H1 (cell line): ENCODE measurements around the gene SRPRB. TPM values are rescaled to one million over a fixed set of nuclear protein-coding genes. Genes with fewer than 3 reads are reported as not detected.

Experiments
- CTCF ChIA-PET: fragments of 300-600 bp; sonication (Branson Sonifier 250); formaldehyde crosslinking; loops from one replicate; lab custom pipeline; 2021; ENCODE audit not compliant: partially characterized antibody; lab: Charles Lee
- POLR2A ChIA-PET: fragments of 300-600 bp; sonication (Branson Sonifier 250); formaldehyde crosslinking; loops from one replicate; lab custom pipeline; 2021; ENCODE audit warnings: inconsistent platforms; ENCODE audit not compliant: partially characterized antibody; lab: Charles Lee
- DNase-seq, 2 experiments: peaks; one replicate each; pipeline versions ENCODE4 v3.0.0 to v3.0.0-alpha.2; 2010 to 2022; ENCODE audit warnings: low spot score in 2 of 2, low read depth in 1 of 2, mixed read lengths in 1 of 2
- FAIRE-seq: peaks from 2 replicates; lab custom pipeline; 2011; peaks lifted over from hg19 to GRCh38; lab: Jason Lieb, UNC
- H2AFZ ChIP-seq: 2 replicates; pipeline ENCODE4 v1.8.1; 2012; ENCODE audit warnings: low read length, inconsistent platforms
- H2AK5ac ChIP-seq: 2 replicates; pipeline ENCODE4 v1.6.1; 2013; ENCODE audit warnings: low read depth, low read length
- H2BK120ac ChIP-seq: replicated peaks from 2 replicates; pipeline ENCODE3; 2013; ENCODE audit warnings: low read depth, low read length, inconsistent platforms
- H2BK12ac ChIP-seq: 2 replicates; pipeline ENCODE4 v1.6.1; 2013; ENCODE audit warnings: low read depth, low read length
- H2BK15ac ChIP-seq: 2 replicates; pipeline ENCODE4 v1.6.1; 2013; ENCODE audit warnings: low read length
- H2BK20ac ChIP-seq: 2 replicates; pipeline ENCODE4 v1.6.1; 2013; ENCODE audit warnings: low read length
- H2BK5ac ChIP-seq: 2 replicates; pipeline ENCODE4 v1.6.1; 2013; ENCODE audit warnings: low read depth, low read length
- H3K14ac ChIP-seq: 2 replicates; pipeline ENCODE4 v1.6.1; 2013; ENCODE audit warnings: inconsistent platforms; ENCODE audit not compliant: insufficient read length
- H3K18ac ChIP-seq: 2 replicates; pipeline ENCODE4 v1.6.1; 2013; ENCODE audit warnings: low read length; ENCODE audit errors: extremely low read depth
- H3K23ac ChIP-seq: 2 replicates; pipeline ENCODE4 v1.6.1; 2013; ENCODE audit warnings: inconsistent platforms; ENCODE audit not compliant: insufficient read length
- H3K23me2 ChIP-seq: 2 replicates; pipeline ENCODE4 v1.6.1; 2013; ENCODE audit warnings: low read depth, low read length
- H3K27ac ChIP-seq: 2 replicates; pipeline ENCODE4 v1.6.1; 2011; ENCODE audit warnings: low read depth, low read length, inconsistent platforms
- H3K27me3 ChIP-seq, 4 experiments: replicated peaks in 1 of 4; 1 replicate in 1 of 4; 2 replicates in 3 of 4; pipeline versions ENCODE4 v1.6.1 to v1.8.1; 2011 to 2013; ENCODE audit warnings: low read length in 3 of 4, mild to moderate bottlenecking in 3 of 4, inconsistent platforms in 2 of 4, mixed read lengths in 2 of 4, moderate library complexity in 1 of 4; ENCODE audit not compliant: control insufficient read depth in 3 of 4, insufficient read depth in 3 of 4; ENCODE audit errors: extremely low read depth in 1 of 4
- H3K36me3 ChIP-seq, 4 experiments: 2 replicates each; pipeline versions ENCODE4 v1.6.1 to v1.8.1; 2011 to 2013; ENCODE audit warnings: mild to moderate bottlenecking in 4 of 4, low read length in 3 of 4, moderate library complexity in 2 of 4, control low read depth in 1 of 4, inconsistent platforms in 1 of 4; ENCODE audit not compliant: insufficient read depth in 4 of 4, control insufficient read depth in 2 of 4
- H3K4ac ChIP-seq: replicated peaks from 2 replicates; pipeline ENCODE3; 2013; ENCODE audit warnings: low read length, low read depth, mixed read lengths, inconsistent platforms; ENCODE audit not compliant: insufficient read length
- H3K4me1 ChIP-seq, 4 experiments: replicated peaks in 1 of 4; 1 replicate in 1 of 4; 2 replicates in 3 of 4; pipeline versions ENCODE4 v1.6.1 to v1.8.1; 2011 to 2013; ENCODE audit warnings: low read length in 3 of 4, inconsistent platforms in 2 of 4, mixed read lengths in 1 of 4; ENCODE audit not compliant: insufficient read depth in 4 of 4, control insufficient read depth in 3 of 4
- H3K4me2 ChIP-seq, 2 experiments: 2 replicates each; pipeline versions ENCODE4 v1.6.1 to v1.8.1; 2011 to 2013; ENCODE audit warnings: low read depth in 2 of 2, low read length in 2 of 2, control low read depth in 1 of 2, inconsistent platforms in 1 of 2, mild to moderate bottlenecking in 1 of 2; ENCODE audit not compliant: insufficient read depth in 1 of 2
- H3K4me3 ChIP-seq, 4 experiments: fragments of 200-600, 300-600 bp in 1 of 4; sonication (generic), shearing (Covaris generic), sonication (Bioruptor Twin) in 1 of 4; 2 replicates each; pipeline versions ENCODE4 v1.5.1 to v1.8.1; 2011 to 2016; ENCODE audit warnings: low read length in 4 of 4, low read depth in 3 of 4, control low read depth in 2 of 4, inconsistent platforms in 2 of 4, mild to moderate bottlenecking in 2 of 4, mixed read lengths in 1 of 4, moderate library complexity in 1 of 4; ENCODE audit not compliant: insufficient read depth in 2 of 4; ENCODE audit errors: extremely low read depth in 1 of 4
- H3K56ac ChIP-seq: replicated peaks from 2 replicates; pipeline ENCODE3; 2013; ENCODE audit warnings: low read depth, mild to moderate bottlenecking, mixed read lengths, low read length, inconsistent platforms; ENCODE audit not compliant: insufficient read length
- H3K79me1 ChIP-seq: 2 replicates; pipeline ENCODE4 v1.6.1; 2013; ENCODE audit warnings: low read depth, low read length, control low read depth
- H3K79me2 ChIP-seq, 2 experiments: 2 replicates each; pipeline versions ENCODE4 v1.6.1 to v1.8.1; 2012 to 2013; ENCODE audit warnings: low read length in 2 of 2, mild to moderate bottlenecking in 2 of 2, inconsistent platforms in 1 of 2; ENCODE audit not compliant: insufficient read depth in 2 of 2, control insufficient read depth in 1 of 2
- H3K9ac ChIP-seq, 4 experiments: replicated peaks in 1 of 4; 1 replicate in 1 of 4; 2 replicates in 3 of 4; pipeline versions ENCODE4 v1.6.1 to v1.8.1; 2011 to 2013; ENCODE audit warnings: low read depth in 3 of 4, low read length in 3 of 4, control low read depth in 2 of 4, mild to moderate bottlenecking in 2 of 4, moderate library complexity in 2 of 4, inconsistent platforms in 1 of 4; ENCODE audit errors: extremely low read depth in 1 of 4
- H3K9me3 ChIP-seq, 2 experiments: 2 replicates each; pipeline versions ENCODE4 v1.6.1 to v1.8.1; 2012 to 2013; ENCODE audit warnings: mild to moderate bottlenecking in 2 of 2, moderate library complexity in 2 of 2, control low read depth in 1 of 2, inconsistent platforms in 1 of 2, low read depth in 1 of 2, low read length in 1 of 2, mixed read lengths in 1 of 2; ENCODE audit not compliant: insufficient read depth in 2 of 2
- H4K20me1 ChIP-seq, 2 experiments: replicated peaks in 1 of 2; 2 replicates each; pipeline versions ENCODE3 to v1.8.1; 2011 to 2013; ENCODE audit warnings: inconsistent platforms in 2 of 2, low read length in 2 of 2, mild to moderate bottlenecking in 1 of 2; ENCODE audit not compliant: insufficient read depth in 2 of 2, control insufficient read depth in 1 of 2
- H4K5ac ChIP-seq: 2 replicates; pipeline ENCODE4 v1.6.1; 2013; ENCODE audit warnings: low read length, low read depth, mixed read lengths, inconsistent platforms; ENCODE audit not compliant: insufficient read length
- H4K8ac ChIP-seq: 2 replicates; pipeline ENCODE4 v1.8.0; 2013; ENCODE audit warnings: mild to moderate bottlenecking, moderate library complexity, low read length, inconsistent platforms; ENCODE audit not compliant: insufficient read depth; ENCODE audit errors: extremely low read depth
- H4K91ac ChIP-seq: replicated peaks from 2 replicates; pipeline ENCODE3; 2013; ENCODE audit warnings: low read length, mixed read lengths, inconsistent platforms; ENCODE audit not compliant: insufficient read length
- CTCF ChIP-seq, 3 experiments: IDR thresholded peaks; 1 replicate in 2 of 3; 2 replicates in 1 of 3; pipeline versions ENCODE4 v1.5.1 to v1.6.1; 2011; ENCODE audit warnings: low read length in 3 of 3, mild to moderate bottlenecking in 3 of 3, inconsistent platforms in 2 of 3, low read depth in 1 of 3, moderate library complexity in 1 of 3; ENCODE audit not compliant: insufficient read depth in 1 of 3; ENCODE audit errors: control extremely low read depth in 1 of 3
- EZH2 ChIP-seq: fragments of 200-600 bp; sonication (generic); IDR thresholded peaks from 2 replicates; pipeline ENCODE4 v1.7.1; 2012; ENCODE audit warnings: low read depth, mild to moderate bottlenecking, moderate library complexity, low read length, inconsistent platforms; ENCODE audit not compliant: severe bottlenecking
- RAD21 ChIP-seq, 2 experiments: IDR thresholded peaks in 1 of 2; conservative IDR thresholded peaks in 1 of 2; 2 replicates each; pipeline ENCODE4 v1.6.1; 2011; ENCODE audit warnings: low read depth in 2 of 2, low read length in 2 of 2, improper control_type of control experiment in 1 of 2, inconsistent platforms in 1 of 2, mild to moderate bottlenecking in 1 of 2, moderate library complexity in 1 of 2
- YY1 ChIP-seq: IDR thresholded peaks from 2 replicates; pipeline ENCODE4 v1.6.1; 2011; ENCODE audit warnings: low read depth, mild to moderate bottlenecking, low read length
- WGBS, 2 experiments: shearing (Covaris generic) in 1 of 2; methylation state at CpG; one replicate each; pipeline versions ENCODE4 v1.1.6 to v1.1.7; 2013 to 2015; ENCODE audit warnings: low lambda C conversion rate in 2 of 2, mixed read lengths in 2 of 2, inconsistent platforms in 1 of 2, low coverage in 1 of 2, missing lambda C conversion rate in 1 of 2; ENCODE audit not compliant: insufficient replicate concordance in 2 of 2, insufficient coverage in 1 of 2, insufficient read length in 1 of 2; ENCODE audit errors: extremely low coverage in 1 of 2, missing lambda C conversion rate in 1 of 2; 5-methylcytosine and 5-hydroxymethylcytosine counted together
- polyA plus RNA-seq, 7 experiments: library from polyadenylated mRNA; depleted of rRNA in 3 of 7; stranded (reverse) in 5 of 7; unstranded in 2 of 7; fragments of >200 nt in 5 of 7; fragments of 200-250 nt in 2 of 7; gene quantifications; 1 replicate in 5 of 7; 2 replicates in 1 of 7; 4 replicates in 1 of 7; pipeline versions ENCODE4 v1.2.1 to v1.2.3, GENCODE V29; 2011 to 2013; ENCODE audit warnings: missing spikeins in 2 of 7, mixed read lengths in 2 of 7
- total RNA-seq: library from RNA; stranded (reverse); fragmentation: NEBNext Ultra II Directional; extraction: Animal tissue kit (Norgen Biotek cat#: 25700); gene quantifications from 2 replicates; pipeline ENCODE4 v1.2.1, GENCODE V29; 2021

The SRPRB gene
- total and polyA plus RNA-seq, 2 of the 8 experiments (the other 6 are each of a cell fraction or from before 2014, with no cell fraction given), result 15.9 to 49.8 TPM

- Histone ChIP-seq H4K5ac (no peak overlapping the region), H2BK20ac (no peak overlapping the region), H3K79me2 (no peaks in the 10 kb centered on the region), H3K27ac (no peak overlapping the region), H3K23ac (no peak overlapping the region), H3K56ac (no peak overlapping the region), H2BK15ac (no peak overlapping the region), H3K36me3 (no peaks in the 10 kb centered on the region; a peak in 1 of 8 replicates), H4K20me1 (no peaks in the 10 kb centered on the region), H3K18ac (no peak overlapping the region), H2BK12ac (no peak overlapping the region), H3K4me3 (no peak overlapping the region), H4K91ac (no peak overlapping the region), H2AK5ac (no peak overlapping the region), H3K4me2 (no peak overlapping the region), H3K9ac (no peak overlapping the region), H3K4me1 (no peaks in the 10 kb centered on the region), H2AFZ (no peak overlapping the region), H3K9me3 (peaks cover 6 to 10% of the 10 kb centered on the region in 2 experiments; a peak in 3 of 4 replicates), H4K8ac (no peak overlapping the region), H2BK120ac (no peak overlapping the region), H3K27me3 (no peaks in the 10 kb centered on the region), H3K14ac (no peak overlapping the region), H3K79me1 (no peaks in the 10 kb centered on the region), H3K4ac (no peak overlapping the region), H3K23me2 (no peaks in the 10 kb centered on the region), H2BK5ac (no peak overlapping the region)
- TF ChIP-seq YY1, result no peak
- peak; percentile 8 to 23; a peak in 1 of 4 replicates for TF ChIP-seq RAD21 (IDR thresholded peaks at IDR 0.05 in 1 of 2, conservative IDR thresholded peaks at IDR 0.05 in 1 of 2; ENCODE audit: low read depth in 2 of 2, low read length in 2 of 2)
- TF ChIP-seq CTCF (IDR thresholded peaks at IDR 0.05; ENCODE audit: control extremely low read depth in 1 of 3, insufficient read depth in 1 of 3, low read depth in 1 of 3, low read length in 3 of 3), result 0 out of 4 replicates have a peak, but pooled peaks of 1 of the 3 experiments have one; percentile 7
- no peak for TF ChIP-seq EZH2
- WGBS, 2 experiments, result 95% methylated on average over 32 of the region's 32 CpGs; no CpG with 5 or more reads in 1 of the 2 experiments
- CTCF ChIA-PET, result no interaction called here
- FAIRE-seq, result no peak
- no peak for DNase-seq
- POLR2A ChIA-PET, result no interaction called here
Observed at GRCh38 chr3:133783762-133784161, 21.9 kb upstream of the SRPRB start.
